Stimulated activated CD4-positive, alpha-beta T cell treated with anti-CD3 and anti-CD28 coated beads, Interleukin-12 subunit alpha, Interleukin-12 subunit beta, amount 100 ng/mL, for 4 hours (primary cell): ENCODE measurements around the gene ATXN2L.
"Not testable (repeated sequence)": the region's sequence is repeated elsewhere in the genome, so short reads cannot be mapped to it uniquely, and the experiment has no call there.

Experiments
- DNase-seq: peaks from one replicate; pipeline ENCODE4 v3.0.0-alpha.2; 2020

Gene ATXN2L, protein sequence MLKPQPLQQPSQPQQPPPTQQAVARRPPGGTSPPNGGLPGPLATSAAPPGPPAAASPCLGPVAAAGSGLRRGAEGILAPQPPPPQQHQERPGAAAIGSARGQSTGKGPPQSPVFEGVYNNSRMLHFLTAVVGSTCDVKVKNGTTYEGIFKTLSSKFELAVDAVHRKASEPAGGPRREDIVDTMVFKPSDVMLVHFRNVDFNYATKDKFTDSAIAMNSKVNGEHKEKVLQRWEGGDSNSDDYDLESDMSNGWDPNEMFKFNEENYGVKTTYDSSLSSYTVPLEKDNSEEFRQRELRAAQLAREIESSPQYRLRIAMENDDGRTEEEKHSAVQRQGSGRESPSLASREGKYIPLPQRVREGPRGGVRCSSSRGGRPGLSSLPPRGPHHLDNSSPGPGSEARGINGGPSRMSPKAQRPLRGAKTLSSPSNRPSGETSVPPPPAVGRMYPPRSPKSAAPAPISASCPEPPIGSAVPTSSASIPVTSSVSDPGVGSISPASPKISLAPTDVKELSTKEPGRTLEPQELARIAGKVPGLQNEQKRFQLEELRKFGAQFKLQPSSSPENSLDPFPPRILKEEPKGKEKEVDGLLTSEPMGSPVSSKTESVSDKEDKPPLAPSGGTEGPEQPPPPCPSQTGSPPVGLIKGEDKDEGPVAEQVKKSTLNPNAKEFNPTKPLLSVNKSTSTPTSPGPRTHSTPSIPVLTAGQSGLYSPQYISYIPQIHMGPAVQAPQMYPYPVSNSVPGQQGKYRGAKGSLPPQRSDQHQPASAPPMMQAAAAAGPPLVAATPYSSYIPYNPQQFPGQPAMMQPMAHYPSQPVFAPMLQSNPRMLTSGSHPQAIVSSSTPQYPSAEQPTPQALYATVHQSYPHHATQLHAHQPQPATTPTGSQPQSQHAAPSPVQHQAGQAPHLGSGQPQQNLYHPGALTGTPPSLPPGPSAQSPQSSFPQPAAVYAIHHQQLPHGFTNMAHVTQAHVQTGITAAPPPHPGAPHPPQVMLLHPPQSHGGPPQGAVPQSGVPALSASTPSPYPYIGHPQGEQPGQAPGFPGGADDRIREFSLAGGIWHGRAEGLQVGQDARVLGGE

DNA sequence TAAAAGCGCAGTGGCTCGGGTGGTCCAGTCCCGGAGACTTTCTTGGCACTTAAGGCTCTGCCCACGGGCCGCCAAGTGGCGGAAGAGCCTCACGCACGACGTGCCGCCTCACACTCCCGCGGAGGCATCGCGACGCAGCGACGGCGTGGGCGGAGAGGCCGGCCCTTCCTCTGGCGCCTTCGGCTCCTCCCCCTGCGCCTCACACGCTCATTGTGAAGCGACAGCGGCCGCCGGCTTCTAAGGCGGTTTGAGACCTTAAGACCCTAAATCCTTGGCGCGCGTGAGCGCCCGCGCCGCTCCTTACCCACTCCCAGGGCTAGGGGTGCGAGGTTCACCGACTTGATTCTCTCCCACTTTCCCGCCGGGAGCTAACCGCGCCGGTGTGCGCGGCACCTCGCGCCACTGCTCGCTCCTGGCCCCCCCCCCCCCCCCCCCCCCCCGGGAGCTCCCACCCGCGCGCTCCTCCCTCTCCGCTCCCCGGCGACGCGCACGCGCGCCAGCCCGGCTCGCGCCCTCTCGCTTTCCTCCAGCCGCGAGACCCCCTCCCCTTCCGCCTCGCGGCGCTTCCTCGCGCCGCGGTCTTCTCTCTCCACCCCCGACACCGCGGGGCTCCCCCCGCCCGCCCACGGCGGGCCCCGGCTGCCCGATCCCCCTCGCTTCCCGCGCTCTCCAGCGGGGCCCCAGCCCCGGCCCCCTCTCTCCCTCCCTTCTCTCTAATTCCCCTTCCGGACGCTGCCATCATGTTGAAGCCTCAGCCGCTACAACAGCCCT, at the start of gene ATXN2L:
TSS of gene ATXN2L (plus strand) at position 480 of the 771 bp plus-strand sequence. CDS start at position 741, 261 bp downstream.
- DNase-seq = peak; percentile 96

DNA sequence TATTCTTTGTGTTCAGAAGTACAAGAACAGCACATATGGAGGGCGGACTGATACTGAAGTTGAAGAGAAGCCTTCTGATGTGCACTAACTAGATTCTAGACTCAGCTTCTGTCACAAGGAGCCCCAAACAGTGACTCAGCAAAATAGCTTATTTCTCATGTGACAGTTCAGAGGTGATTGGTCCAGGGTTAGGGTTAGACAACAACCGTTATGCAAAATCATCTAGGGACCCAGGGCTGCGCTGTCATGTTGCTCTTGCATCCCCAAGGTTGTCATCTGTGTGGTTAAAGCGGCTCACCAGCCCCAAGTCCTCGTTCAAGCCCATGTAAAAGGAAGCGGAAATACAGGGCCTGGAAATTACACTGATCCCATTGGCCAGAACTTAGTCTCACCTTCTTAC, 41.1 kb upstream of the ATXN2L start:
- DNase-seq = not testable (repeated sequence)

DNA sequence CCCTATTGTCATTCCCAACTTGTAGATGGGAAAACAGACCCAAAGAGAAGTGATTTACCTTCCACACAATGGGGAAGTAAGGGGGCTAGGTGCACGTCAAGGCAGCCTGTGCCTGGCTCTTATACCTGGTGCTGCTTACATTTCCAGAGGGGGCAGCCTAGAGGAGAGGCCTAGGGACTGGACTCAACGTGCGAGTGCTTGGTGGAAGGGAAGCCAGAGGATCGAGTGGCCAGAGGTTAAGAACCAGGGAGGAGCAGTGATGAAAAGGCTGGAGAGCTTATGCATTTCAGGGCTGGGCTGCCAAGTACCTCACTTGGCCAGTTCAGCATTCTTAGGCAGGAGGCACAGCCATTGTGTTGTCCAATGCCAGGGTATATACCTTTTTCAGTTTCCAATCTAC, 40.4 kb upstream of the ATXN2L start:
- not testable (repeated sequence) for DNase-seq

DNA sequence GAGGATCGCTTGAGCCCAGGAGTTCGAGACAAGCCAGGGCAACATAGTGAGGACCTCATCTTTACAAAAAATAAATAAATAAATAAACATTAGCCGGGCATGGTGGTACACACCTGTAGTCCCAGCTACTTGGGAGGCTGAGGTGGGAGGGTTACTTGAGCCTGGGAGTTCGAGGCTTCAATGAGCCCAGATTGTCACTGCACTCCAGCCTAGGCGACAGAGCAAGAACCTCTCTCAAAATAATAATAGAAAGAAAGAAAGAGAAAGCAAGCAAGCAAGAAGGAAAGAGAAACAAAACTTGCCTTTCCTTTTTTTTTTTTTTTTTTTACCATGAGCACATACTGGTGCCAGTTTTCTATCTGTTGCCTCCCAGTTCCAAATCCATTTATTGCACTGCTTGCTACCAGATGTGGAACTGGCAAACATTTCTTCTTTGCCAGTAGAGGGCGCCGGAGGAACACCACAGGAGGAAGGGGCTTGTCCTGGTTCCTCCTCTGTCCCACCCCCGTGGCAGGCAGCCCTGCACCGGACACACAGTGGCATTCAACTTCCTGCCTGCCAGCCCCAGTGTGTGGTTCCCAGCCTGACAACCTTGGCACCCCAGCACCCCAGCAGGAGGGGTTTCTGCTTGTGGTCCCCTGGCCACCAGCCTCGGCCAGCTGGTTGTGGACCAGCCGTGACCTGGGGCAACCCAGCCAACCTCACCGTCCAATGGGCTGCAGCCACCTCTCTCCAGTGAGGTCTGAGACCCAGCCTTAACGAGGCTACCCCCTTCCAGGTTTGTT, 20.4 kb upstream of the ATXN2L start:
- peak; percentile 39 for DNase-seq

DNA sequence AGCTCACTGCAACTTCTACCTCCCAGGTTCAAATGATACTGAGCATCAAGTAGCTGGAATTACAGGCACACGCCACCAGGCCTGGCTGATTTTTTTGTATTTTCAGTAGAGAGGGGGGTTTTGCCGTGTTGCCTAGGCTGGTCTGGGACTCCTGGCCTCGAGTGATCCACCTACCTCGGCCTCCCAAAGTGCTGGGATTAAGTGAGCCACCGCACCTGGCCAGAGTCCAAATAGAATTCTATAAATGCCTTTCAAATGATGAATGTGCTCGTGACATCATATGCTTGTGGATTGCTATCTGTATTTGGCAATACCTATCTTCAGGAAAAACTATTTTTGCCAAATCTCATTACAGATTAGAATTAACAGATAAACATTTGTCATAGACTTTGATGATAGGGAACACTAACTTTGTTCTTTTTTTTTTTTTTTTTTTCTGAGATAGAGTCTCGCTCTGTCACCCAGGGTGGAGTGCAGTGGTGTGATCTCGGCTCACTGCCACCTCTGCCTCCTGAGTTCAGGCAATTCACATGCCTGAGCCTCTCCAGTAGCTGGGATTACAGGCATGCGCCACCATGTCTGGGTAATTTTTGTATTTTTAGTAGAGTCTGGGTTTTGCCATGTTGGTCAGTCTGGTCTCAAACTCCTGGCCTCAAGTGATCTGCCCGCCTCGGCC, 15.2 kb upstream of the ATXN2L start:
- not testable (repeated sequence) for DNase-seq

DNA sequence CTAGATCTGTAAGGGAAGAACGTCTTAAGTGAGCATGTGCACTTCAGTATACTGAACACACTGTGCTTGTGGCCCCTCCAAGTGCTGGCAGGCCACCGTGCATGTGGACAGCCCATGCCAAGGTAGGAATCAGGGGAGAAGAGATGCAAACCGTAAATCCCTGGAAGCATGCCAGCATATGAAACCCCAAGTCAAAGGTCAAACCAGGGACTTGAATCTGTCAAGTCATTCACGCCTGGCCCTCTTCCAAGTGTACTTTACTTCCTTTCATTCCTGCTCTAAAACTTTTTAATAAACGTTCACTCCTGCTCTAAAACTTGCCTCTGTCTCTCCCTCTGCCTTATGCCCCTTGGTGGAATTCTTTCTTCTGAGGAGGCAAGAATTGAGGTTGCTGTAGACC, 2.8 kb upstream of the ATXN2L start:
- no peak for DNase-seq

DNA sequence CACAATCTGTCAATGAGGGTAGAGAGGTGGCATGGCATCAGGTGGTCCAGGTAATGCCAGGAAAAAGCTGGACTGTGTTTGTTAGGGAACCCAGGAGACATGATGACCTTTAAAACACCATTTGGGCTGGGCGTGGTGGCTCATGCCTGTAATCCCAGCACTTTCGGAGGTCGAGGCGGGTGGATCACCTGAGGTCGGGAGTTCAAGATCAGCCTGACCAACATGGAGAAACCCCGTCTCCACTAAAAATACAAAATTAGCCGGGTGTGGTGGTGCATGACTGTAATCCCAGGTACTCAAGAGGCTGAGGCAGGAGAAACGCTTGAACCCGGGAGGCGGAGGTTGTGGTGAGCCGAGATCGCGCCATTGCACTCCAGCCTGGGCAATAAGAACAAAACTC, 2.3 kb upstream of the ATXN2L start:
- not testable (repeated sequence) for DNase-seq

DNA sequence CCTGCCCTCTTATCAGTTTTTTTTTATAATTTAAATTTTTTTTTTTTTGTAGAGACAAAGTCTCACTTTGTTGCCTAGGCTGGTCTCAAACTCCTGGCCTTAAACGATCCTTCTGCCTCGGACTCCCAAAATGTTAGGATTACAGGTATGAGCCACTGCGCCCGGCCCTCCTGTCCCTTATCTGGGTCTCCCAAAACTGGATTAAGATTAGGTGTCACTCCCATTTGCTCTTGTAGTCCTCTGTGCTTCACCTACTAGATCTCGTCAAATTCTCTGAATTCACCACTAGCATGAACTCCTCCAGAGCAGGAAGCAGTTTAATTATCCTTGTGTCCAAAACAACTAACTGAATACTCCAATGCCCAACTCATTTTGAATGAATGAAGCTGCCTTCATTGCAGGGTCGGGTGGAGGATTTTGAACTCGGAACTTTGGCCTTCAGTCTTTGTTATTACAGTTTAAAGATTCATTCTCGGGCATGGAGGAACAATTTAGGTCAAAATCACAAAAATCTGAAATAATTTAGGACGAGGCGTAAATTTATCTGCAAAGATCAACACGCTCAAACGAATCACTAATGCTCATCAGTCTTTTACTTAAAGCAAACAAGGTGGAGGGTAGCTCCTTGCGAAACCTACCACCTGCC, 802 bp upstream of the ATXN2L start:
- DNase-seq = no peak

DNA sequence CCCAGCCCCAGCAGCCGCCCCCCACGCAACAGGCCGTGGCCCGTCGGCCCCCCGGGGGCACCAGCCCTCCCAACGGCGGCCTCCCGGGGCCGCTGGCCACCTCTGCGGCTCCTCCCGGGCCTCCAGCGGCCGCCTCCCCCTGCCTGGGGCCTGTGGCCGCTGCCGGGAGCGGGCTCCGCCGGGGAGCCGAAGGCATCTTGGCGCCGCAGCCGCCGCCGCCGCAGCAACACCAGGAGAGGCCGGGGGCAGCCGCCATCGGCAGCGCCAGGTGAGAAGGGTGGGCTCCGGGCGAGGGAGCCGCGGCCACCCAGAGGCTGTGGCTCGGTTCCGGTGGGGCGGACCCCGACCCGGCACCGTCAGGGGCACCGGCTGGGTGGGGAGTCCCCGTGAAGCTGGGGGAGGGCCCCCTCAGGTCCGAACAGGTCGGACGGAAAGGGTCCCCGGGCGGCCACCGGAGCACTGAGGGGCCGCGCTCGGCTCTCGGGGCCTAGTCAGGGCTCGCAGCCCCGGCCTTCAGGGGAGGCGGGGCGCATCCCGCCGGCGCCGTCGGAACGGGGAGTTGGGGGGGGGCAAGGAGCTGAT, 583 bp downstream of the ATXN2L start:
- no peak for DNase-seq

DNA sequence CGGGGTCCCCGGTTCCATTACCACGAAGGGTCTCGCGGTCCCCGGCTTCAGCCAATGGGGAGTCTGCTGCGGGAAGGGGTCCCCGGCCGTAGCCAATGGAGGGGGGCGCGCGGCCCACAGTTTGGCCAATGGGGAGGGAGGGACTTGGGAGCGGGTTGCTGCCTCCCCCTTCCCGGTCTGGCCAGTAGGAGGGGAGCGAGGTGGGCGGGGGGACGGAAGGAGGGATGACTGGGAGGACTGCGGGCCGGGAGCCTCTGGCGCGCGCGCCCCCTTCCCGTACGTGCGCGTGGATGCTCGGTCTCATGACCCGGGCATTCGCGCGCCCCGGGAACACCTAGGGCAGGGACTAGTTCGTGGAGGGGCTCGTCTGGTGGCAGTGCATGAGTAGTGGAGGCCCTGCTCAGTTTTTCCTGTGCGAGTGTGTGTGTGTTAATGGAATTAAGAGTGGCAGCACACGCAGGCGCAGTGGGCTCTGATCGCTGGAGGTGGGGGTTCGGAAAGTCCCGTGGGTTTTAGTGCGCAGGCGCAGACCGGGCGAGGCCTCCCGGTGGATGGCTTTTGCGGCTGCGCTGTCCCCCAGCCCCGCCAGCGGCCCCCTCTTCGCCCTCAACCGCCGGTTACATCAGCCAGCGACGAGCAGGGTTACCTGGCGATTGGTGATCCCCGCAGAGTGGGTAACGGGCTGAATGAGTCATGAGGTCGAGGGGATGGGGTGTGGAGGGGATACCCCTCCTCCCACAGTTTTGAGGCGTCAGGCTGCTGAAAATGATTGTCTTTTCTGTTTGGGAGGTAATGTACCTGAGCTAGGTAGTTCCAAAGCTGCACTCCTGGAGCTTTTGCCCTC, 1.3 kb downstream of the ATXN2L start:
- DNase-seq = peak; percentile 95

DNA sequence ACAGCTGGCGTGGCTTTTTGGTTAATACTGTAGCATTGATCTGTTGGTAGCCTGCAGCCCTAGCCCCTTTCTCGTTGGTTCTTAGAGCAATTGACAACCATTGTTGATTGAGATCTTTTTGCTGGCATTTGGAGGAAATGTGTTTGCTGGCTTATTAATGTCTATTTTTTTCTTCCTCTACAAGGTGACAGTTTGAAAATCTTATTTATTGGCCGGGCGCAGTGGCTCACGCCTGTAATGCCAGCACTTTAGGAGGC, 1.8 kb downstream of the ATXN2L start:
- DNase-seq = no peak

DNA sequence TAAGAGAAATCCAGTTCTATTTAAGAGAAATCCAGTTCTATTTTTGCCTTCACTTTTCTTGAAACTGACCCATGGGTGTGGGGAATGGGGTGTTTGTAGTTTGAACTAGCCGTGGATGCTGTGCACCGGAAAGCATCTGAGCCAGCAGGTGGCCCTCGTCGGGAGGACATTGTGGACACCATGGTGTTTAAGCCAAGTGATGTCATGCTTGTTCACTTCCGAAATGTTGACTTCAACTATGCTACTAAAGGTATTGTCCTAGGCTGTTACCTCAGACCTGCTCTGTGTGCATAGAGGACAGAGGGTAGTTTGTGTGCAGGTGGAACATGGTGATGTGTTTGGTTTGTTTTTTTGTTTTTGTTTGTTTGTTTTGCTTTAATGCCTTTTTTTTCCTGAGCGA, 3.3 kb downstream of the ATXN2L start:
- DNase-seq = no peak

DNA sequence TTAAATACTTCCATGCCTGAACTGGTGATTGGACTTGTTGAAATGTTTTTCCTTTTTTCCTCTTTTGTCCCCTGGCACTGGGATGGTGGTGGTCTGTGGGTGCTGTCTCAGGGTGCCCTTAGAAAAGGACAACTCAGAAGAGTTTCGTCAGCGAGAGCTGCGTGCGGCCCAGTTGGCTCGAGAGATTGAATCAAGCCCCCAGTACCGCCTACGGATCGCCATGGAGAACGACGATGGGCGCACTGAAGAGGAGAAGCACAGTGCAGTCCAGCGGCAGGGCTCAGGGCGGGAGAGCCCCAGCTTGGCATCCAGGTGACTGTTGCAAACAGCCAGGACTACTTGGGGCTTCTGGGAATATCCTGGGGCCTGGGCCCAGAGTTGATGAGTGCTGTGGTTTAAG, 6.9 kb downstream of the ATXN2L start:
- DNase-seq = no peak

DNA sequence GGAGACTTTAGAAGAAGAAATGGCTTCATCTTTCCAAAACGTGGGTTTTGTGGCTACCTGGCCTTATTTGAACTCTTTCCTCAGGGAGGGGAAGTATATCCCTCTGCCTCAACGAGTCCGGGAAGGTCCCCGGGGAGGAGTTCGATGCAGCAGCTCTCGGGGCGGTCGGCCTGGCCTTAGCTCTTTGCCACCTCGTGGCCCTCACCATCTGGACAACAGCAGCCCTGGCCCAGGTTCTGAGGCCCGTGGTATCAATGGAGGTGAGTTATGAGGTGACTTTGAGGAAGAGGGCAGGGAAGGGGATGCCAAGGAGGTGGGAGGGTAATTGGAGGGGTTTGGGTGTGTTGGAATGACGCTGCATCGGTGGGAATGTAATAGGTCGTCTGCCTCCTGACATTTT, 7.7 kb downstream of the ATXN2L start:
- no peak for DNase-seq

DNA sequence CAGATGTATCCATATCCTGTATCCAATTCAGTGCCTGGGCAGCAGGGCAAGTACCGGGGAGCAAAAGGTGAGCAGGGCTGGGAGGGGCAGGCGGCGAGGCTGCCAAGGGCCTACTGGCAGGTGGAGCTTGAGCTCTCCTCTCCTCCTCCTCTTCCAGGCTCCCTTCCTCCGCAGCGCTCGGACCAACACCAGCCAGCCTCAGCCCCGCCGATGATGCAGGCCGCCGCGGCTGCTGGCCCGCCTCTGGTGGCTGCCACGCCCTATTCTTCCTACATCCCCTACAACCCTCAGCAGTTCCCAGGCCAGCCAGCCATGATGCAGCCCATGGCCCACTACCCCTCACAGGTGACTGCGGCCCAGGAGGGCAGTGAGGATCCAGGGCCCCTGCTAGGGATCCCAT, 11.6 kb downstream of the ATXN2L start:
- DNase-seq = no peak

DNA sequence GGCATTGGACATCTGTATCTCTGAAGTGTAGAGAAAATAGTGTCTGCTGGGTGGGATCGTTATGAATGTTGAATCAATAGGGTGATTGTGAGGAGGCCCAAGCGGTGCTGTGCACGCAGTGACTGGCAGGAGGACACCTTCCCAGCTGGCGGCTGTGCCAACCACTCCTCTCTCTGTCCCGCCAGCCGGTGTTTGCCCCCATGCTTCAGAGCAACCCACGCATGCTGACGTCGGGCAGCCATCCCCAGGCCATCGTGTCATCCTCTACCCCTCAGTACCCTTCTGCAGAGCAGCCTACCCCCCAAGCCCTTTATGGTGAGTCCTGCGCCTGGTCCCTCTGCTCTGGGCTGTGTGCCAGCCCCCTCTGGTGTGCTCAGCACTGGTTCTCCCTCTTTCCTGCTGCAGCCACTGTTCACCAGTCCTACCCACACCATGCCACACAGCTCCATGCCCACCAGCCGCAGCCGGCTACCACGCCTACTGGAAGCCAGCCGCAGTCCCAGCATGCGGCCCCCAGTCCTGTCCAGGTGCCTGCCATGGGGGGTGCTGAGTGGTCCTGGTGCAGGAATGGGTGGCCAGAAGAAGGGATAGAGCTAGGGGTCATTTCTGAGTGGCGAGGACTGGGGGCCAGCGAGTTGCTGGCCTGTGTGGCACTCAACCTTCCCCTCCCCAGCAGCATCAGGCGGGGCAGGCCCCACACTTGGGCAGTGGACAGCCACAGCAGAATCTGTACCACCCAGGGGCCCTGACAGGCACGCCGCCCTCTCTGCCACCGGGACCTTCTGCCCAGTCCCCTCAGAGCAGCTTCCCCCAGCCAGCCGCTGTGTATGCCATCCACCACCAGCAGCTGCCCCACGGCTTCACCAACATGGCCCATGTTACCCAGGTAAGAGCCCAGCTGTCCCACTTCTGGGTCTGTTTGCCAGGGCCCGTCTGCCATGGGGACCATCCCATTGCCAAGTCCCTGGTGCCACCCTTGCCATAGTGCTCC, 12.4 kb downstream of the ATXN2L start:
- no peak for DNase-seq

DNA sequence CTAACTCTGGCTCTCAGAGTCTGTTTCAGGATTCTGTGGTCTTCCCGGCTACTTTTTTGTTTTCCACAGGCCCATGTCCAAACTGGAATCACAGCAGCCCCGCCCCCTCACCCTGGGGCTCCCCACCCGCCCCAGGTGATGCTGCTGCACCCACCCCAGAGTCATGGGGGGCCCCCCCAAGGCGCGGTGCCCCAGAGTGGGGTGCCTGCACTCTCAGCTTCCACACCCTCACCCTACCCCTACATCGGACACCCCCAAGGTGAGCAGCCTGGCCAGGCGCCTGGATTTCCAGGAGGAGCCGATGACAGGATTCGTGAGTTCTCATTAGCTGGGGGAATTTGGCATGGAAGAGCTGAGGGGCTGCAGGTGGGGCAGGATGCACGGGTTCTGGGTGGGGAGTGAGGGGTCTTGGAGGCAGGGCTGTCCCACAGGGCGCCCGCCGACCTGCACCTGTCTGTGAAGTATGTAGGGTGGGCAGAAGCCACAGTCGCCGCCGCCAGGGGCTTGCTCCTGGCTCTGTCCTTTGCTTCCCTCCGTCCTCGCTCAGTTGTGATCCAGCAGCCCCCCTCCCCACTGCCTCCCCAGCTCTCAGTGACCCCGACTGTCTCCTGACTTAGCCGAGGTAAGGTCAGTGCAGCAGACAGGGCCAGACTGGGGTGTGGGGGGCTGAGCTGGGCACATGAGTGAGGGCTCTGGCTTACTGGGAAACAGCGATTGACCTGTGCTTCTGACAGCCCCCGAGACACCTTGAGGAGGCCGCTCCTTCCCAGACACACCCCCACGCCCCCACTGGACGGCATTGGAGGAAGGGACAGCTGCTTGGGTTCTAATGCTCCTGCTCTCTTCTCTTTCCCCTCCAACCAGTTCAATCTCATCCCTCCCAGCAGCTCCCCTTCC, 13.3 kb downstream of the ATXN2L start:
- DNase-seq = no peak

DNA sequence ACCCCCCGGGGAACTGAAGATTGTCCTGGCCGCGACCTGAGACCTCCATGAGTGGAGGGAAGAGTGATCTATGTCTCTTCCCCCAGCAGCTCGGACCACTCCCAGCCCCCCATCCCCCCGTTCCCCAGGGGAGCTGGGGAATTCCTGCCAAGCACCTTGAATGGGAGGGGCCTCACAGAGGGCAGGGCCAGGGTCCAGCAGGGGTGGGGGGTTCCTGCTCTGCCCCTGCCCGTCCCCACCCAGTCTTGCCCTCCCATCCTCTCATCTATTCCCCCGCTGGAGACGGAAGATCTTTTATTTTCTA, 13.9 kb downstream of the ATXN2L start:
- no peak for DNase-seq
